AML-193 (cell line): ENCODE measurements around the gene RNF43.

ENCODE experiments used
- DNase-seq, 2 experiments: peaks; one replicate each; lab custom pipeline; 2025; lab: John Stamatoyannopoulos, UW

Gene RNF43

DNA sequence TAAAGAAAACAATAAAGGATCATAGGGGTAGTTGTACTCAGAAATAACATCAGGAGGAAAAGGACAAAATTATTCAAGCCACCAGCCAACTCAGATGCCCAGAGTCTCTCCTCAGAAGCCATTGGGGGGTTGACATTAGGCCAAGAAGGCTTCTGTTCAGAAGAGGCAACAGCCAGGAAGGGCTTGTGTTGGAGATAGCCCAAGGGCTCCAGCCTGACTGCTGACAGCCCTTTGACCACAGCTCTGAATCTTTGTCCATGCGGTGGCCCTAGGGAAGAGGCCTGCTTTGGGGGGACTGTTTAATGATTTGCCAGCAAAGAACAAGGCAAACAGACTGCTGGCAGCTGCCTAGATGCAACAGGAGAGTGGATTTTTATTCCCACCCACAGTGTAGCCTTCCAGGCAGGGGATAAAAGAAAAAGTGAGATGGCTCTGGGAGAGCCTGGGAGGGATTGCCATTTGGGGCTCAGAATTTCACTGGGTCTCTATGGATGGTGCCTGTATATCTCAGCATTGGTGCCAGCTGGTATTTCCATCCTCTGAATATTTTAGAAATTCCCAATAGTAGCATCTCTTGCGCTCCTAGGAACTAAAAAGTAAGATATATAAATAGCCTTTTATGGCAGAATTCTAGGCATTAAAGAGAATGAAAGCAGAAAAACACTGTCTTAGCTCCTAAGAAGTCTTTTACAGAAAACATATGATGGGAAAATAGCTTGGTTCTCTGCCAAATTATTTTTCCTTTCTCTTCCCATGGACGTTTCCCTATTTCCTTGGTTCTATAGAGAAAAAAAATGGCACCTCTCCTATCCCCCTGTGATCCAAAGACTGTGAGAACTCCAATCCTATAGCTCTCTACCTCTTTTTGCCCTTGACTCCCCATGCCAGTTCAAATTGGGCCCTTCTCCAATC is 36.0 kb downstream of the RNF43 start:
- DNase-seq, result no peak

GRCh38 chr17:58380207-58381123 is 36.9 kb downstream of the RNF43 start:
- no peak for DNase-seq

DNA sequence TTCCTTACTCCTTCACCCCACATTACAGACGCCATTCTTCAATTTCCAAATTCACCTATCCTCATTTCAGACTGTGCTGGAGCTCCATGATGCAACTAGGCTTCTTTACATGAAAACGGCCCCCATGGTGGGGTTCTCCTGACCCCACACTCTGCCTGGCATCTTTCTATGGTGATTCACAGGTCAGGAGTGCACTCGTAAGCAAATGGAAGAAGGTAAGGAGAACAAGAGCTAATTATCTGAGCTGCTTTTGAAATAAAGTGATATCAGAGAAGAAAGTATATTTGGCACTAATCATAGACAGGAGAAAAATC is 37.9 kb downstream of the RNF43 start:
- no peak for DNase-seq

DNA sequence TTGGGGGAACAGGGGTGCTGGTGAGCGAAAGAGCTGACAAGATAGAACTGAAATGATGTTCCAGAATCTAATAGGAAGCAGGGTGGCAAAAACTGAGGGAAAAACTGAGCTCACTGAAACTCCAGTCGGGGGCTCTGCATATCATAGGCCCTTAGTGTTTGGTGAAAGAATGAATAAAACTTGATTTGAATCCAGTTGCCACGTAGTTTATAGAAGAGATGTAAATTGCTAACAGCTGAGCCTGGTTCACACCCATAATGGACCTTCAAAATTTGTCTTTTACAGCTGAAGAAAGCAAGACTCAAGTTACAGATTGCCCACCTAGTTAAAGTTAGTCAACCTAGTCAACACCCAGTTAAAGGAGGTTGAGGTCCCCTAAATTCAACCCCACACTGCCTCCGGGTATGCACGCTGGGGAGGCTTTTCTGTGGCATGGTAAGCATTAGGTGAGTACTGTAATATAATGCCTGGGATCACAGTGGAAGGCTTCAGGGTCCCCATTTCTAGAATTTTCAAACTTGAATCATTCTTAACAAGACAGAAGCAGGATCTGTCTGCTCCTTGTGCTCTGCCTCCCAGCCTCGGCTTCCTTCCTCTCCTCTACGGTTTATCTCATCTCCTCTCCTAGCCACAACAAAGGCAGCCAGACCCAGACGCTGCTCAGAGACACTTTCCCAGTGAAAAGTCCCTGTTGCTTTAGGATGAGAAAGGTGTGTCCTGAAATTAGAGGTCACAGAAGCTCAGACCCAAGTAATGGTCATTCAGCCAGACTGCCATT is 38.4 kb downstream of the RNF43 start:
- no peak for DNase-seq

DNA sequence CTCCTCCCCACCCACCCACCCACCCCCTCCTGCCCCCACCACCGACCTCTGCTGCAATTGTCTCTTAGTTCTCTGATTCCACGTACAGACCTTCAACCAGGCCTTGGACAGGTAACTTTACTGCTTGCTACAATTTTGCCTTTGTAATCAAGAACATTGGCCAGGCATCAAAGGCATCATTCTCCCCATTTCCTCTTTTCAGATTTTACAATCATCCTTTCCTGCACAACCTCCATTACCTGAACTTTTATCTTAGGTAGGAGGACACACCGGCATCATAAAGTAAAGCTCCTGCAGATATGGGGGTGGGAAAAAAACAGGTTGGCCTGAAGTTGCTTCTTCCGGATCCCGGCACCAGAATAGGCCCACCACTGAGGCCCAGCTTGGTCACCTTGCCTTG is 39.7 kb downstream of the RNF43 start:
- DNase-seq, result no peak

DNA sequence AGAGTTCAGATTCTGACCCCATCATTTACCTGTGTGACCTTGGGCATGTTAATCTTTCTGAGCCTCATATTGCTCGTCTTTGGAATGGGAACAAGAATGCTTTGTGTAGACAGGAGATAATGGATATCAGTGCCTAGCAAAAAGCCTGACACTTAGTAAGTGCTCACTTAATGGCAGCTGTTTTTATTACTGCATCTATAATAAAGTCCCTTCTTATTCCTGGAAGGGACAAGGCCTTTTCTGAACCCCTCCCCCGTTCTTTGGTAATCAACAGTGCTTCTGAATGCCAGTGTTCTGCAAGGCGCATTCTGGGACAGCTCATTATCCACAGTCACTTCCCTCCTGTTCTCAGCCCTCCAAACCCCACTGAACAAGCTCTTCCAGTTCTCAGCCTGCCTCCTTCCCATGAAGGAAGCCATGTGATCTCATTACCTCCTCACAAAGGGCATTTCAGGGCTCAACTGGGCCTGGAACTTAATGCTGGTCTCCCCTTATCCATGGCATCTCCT is 40.2 kb downstream of the RNF43 start:
- no peak for DNase-seq

GRCh38 chr17:58376472-58377000 is 40.8 kb downstream of the RNF43 start:
- DNase-seq, result peak; percentile 33 to 46

DNA sequence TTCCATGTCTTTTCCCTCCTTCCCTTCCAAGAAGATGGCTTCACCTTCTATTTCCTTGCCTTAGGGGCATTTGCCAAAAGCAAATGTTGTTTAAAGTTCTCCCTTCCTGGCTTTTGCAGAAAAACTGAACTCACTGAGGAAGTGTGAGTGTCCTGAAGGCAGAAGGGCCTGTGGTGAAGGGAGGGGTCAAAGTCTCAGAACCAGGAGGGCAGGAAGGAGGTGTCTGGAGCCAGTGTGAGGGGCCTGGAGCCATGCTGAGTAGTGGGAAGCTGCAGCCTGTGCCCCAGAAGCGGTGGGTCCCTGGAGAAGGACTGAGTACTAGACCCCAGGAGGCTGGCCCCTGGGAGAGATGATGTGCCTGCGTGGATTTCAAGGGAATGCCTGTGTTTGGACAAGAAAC is 41.5 kb downstream of the RNF43 start:
- peak; percentile 7 to 14 for DNase-seq

DNA sequence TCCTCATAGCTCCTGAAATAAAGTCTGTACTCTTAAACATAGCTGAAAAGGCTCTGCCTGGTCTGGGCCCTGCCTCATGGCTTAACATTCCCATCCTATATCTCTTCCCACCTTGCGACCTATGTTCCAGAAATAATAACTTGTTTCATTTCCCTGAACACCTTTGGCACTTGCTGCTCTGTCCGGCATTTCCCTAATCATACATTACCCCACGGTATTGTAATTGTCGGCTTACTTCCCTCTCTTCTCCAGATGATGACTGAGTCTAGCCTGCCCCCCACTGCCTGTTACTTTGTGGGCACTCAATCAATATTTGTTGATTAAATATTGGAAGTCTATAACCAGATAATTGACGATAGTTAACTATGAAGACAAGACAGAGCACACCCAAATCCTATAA is 42.1 kb downstream of the RNF43 start:
- DNase-seq, result peak; percentile 47 to 59

DNA sequence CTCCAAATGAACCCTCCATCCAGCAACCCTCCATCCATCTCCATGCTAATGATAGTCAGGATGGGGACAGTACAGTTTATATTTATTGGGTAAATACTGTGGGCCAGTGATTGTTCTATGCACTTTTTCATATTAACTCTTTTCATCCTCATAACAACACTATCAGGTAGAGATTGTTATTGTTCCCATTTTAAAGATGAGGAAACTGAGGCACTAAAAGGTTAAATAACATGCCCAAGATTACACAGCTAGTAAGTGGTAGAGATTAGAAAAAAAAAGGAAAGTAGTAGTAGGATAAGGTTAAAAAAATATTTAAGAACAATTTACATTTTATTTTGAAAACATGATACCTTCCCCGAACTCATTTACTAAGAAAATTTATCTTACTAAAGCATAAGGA is 43.4 kb downstream of the RNF43 start:
- DNase-seq, result no peak

DNA sequence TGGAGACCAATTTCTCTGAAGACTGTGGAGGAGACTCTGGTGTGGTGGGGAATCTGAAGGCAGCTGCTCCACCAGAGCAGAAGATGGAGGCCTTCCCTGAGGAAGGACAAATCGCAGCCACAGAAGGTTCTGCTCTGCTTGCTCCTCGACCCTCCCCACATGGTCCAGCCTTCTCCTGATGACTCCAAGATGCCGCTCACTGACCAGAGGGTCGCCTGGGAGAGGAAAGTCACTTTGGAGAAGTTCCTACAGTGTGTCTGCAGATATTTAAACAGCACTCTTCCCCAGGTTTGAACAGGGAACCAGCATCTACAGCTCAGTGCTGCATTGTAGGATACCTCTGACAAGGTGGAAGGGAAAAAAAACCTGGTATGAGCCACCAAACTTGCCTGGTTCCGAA is 44.3 kb downstream of the RNF43 start:
- no peak for DNase-seq

- DNase-seq, result no peak
Observed at GRCh38 chr17:58371300-58371950, 45.9 kb downstream of the RNF43 start.

DNA sequence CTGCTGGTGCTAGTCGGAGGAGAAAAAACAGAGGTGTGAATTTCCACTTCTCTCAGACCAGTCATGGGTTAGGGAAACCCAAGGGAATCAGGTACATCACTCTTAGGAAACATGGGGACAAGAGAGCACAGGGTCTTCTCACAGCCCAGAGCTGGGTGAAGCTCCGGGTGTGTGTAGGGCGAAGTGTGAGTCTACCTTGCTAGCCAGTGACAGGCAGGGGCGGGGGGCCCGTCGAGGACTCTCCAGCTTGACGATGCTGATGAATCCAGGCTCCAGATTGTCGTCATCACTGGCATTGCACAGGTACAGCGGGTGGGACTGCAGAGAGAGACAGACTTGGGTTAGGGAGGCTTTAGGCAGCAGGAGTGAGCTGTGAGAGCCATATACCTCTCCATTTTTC is 46.6 kb downstream of the RNF43 start:
- DNase-seq, result no peak

- no peak for DNase-seq
Observed at GRCh38 chr17:58370309-58370708, 47.0 kb downstream of the RNF43 start.

DNA sequence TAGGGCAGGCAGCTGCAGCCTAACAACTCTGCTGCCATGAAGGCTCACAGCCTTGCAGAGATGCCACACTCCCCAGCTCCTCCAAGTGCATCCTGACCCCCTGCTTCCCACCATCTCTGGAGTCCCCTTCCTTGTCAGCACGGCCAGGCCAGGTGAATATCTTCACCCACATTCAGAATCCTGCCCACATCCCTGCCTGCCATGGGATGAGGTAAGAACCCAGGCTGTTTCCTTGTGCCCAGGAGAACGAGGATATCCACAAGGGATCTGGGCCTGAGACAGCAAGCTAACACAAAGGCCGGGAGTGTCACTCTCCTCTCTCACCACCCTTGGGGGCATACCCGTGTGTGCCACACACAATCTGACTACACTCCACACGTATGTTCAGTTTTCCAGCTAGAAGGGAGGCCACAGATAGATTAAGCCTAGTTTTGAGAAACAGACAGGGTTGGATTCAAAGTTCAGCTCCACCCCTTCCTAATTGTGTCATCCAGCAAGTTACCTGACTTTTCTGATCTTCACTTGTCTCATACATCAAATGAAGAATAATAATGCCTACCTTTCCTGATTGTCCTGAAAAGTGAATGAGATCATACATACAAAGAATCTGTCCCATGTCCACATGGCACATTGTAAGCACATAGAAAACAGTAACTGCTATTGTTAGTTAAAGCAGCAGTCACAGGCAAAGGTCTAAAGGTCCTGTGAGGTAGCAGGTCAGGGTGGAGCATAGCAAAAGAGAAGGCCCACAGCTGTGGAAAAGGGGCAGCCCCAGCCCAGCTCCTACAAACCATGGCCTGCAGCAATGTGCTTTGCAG is 47.9 kb downstream of the RNF43 start:
- DNase-seq, result no peak

- DNase-seq, result no peak
Observed at GRCh38 chr17:58368860-58369213, 48.5 kb downstream of the RNF43 start.
